ENCODE results near the gene ATAD1.

GRCh38 chr10:87720665-87721064 lies 97.4 kb downstream of the ATAD1 start:
- TF ChIP-seq POLR2A (IDR thresholded peaks at IDR 0.05; ENCODE audit: low read depth, low read length) (no peak), TAF1 (IDR thresholded peaks at IDR 0.05; ENCODE audit: borderline replicate concordance, low read depth, low read length) (no peak)

Data from GM12892 (cell line).